B cell (primary cell): Measurements from ENCODE around the gene PRDM2. TPM values are rescaled to one million over a fixed set of nuclear protein-coding genes. Genes with fewer than 3 reads are reported as not detected.

Experiments used
- ATAC-seq: fragments of 200-7000 bp; cut with Tn5 transposase; one replicate; pipeline ENCODE4 v1.10.0; 2021; ENCODE audit warnings: low read depth, mild to moderate bottlenecking, moderate number of reproducible peaks, moderate library complexity
- CTCF ChIA-PET: fragments of 350-600 bp; sonication (Branson Sonifier 250); formaldehyde crosslinking; loops from one replicate; lab custom pipeline; 2021; ENCODE audit warnings: antibody characterized with exemption, inconsistent platforms; lab: Charles Lee
- POLR2A ChIA-PET: fragments of 350-600 bp; sonication (Branson Sonifier 250); formaldehyde crosslinking; loops from one replicate; lab custom pipeline; 2021; ENCODE audit warnings: antibody characterized with exemption; lab: Charles Lee
- DNase-seq: peaks from one replicate; pipeline ENCODE4 v3.0.0; 2013
- H2AFZ ChIP-seq: 2 replicates; pipeline ENCODE4 v1.6.1; 2012; ENCODE audit warnings: mild to moderate bottlenecking, low read depth, low read length; ENCODE audit not compliant: insufficient read depth, poor library complexity, severe bottlenecking
- H3K27ac ChIP-seq, 2 donors: 1 replicate in 1 of 2; 2 replicates in 1 of 2; pipeline ENCODE4 v1.5.1; 2012 to 2013; ENCODE audit warnings: low read length in 2 of 2, mild to moderate bottlenecking in 2 of 2, moderate library complexity in 1 of 2
- H3K27me3 ChIP-seq, 4 experiments: fragments of 200-600 bp in 1 of 4; sonication (generic) in 1 of 4; replicated peaks in 1 of 4; 1 replicate in 2 of 4; 2 replicates in 2 of 4; pipeline versions ENCODE4 v1.6.1 to v1.7.0; 2013 to 2016; ENCODE audit warnings: low read length in 3 of 4, mild to moderate bottlenecking in 2 of 4, mixed read lengths in 1 of 4, moderate library complexity in 1 of 4; ENCODE audit not compliant: insufficient read depth in 4 of 4, control insufficient read depth in 3 of 4; ENCODE audit errors: control extremely low read depth in 1 of 4
- H3K36me3 ChIP-seq, 2 experiments: replicated peaks in 1 of 2; 1 replicate in 1 of 2; 2 replicates in 1 of 2; pipeline versions ENCODE4 v1.6.1 to v1.7.1; 2013; ENCODE audit warnings: low read length in 1 of 2; ENCODE audit not compliant: insufficient read depth in 2 of 2, control insufficient read depth in 1 of 2; ENCODE audit errors: control extremely low read depth in 1 of 2, extremely low read depth in 1 of 2
- H3K4me1 ChIP-seq, 2 donors: fragments of 200-600 bp in 1 of 2; sonication (generic) in 1 of 2; 1 replicate in 1 of 2; 2 replicates in 1 of 2; pipeline versions ENCODE4 v1.5.1 to v1.6.1; 2013 to 2017; ENCODE audit warnings: low read length in 2 of 2; ENCODE audit not compliant: control insufficient read depth in 2 of 2, insufficient read depth in 2 of 2
- H3K4me2 ChIP-seq: replicated peaks from 2 replicates; pipeline ENCODE3; 2012; ENCODE audit warnings: mild to moderate bottlenecking, low read depth, low read length; ENCODE audit not compliant: poor library complexity, severe bottlenecking
- H3K4me3 ChIP-seq, 5 experiments: fragments of 200-600 bp in 1 of 5; sonication (generic) in 1 of 5; 1 replicate in 3 of 5; 2 replicates in 2 of 5; pipeline versions ENCODE4 v1.5.1 to v1.7.0; 2011 to 2016; ENCODE audit warnings: low read length in 4 of 5, mild to moderate bottlenecking in 4 of 5, low read depth in 2 of 5, control low read depth in 1 of 5, moderate library complexity in 1 of 5; ENCODE audit not compliant: insufficient read depth in 1 of 5; ENCODE audit errors: control extremely low read depth in 1 of 5, extremely low read depth in 1 of 5
- H3K79me2 ChIP-seq: fragments of 200-600 bp; sonication (generic); one replicate; pipeline ENCODE4 v1.6.0; 2016; ENCODE audit warnings: low read length; ENCODE audit not compliant: control insufficient read depth, insufficient read depth
- H3K9ac ChIP-seq: fragments of 200-600 bp; sonication (generic); 2 replicates; pipeline ENCODE4 v1.6.1; 2017; ENCODE audit warnings: mild to moderate bottlenecking, low read length, moderate library complexity
- H3K9me3 ChIP-seq, 3 donors: one replicate each; pipeline versions ENCODE4 v1.6.1 to v1.7.1; 2013; ENCODE audit warnings: low read length in 2 of 3; ENCODE audit not compliant: control insufficient read depth in 2 of 3, insufficient read depth in 1 of 3; ENCODE audit errors: control extremely low read depth in 1 of 3
- H4K20me1 ChIP-seq: 2 replicates; pipeline ENCODE4 v1.6.0; 2012; ENCODE audit warnings: mild to moderate bottlenecking, low read length; ENCODE audit not compliant: insufficient read depth, control insufficient read depth, poor library complexity, severe bottlenecking
- H3K27ac Mint-ChIP-seq: one replicate; pipeline ENCODE4 v1.8.0; 2021; ENCODE audit warnings: mixed read lengths
- H3K27me3 Mint-ChIP-seq: one replicate; pipeline ENCODE4 v1.8.0; 2021; ENCODE audit warnings: mixed read lengths
- H3K4me1 Mint-ChIP-seq: one replicate; pipeline ENCODE4 v1.8.0; 2021; ENCODE audit warnings: mixed read lengths
- H3K4me3 Mint-ChIP-seq: one replicate; pipeline ENCODE4 v1.8.0; 2021; ENCODE audit warnings: mixed read lengths
- H3K9me3 Mint-ChIP-seq: one replicate; pipeline ENCODE4 v1.8.0; 2022; ENCODE audit warnings: mixed read lengths; ENCODE audit not compliant: insufficient read depth
- EZH2 ChIP-seq: IDR thresholded peaks from 2 replicates; pipeline ENCODE4 v1.6.1; 2012; ENCODE audit warnings: borderline replicate concordance, low read depth, mild to moderate bottlenecking, moderate library complexity, low read length; ENCODE audit not compliant: insufficient read depth, poor library complexity, severe bottlenecking
- WGBS: methylation state at CpG from one replicate; pipeline ENCODE4 v1.1.5; 2013; ENCODE audit warnings: missing lambda C conversion rate; ENCODE audit not compliant: insufficient coverage; 5-methylcytosine and 5-hydroxymethylcytosine counted together
- intact Hi-C: fragments of 100-400 bp; cut with micrococcal nuclease; formaldehyde crosslinking; loops from one replicate; pipeline ENCODE4 v1.10.0; 2022
- polyA plus RNA-seq: library from polyadenylated mRNA; depleted of rRNA; stranded (reverse); fragments of >200 nt; gene quantifications from 2 replicates; pipeline ENCODE4 v1.2.3, GENCODE V29; 2012
- total RNA-seq, 2 donors: library from RNA; stranded (reverse); fragments of 120-200 nt in 1 of 2; gene quantifications; 1 replicate in 1 of 2; 2 replicates in 1 of 2; pipeline versions ENCODE4 v1.2.3 to v1.2.4, GENCODE V29; 2013 to 2022
- TF ChIP-seq, protein P1 (sequence below): fragments of 200-600 bp; IDR thresholded peaks from one replicate; pipeline ENCODE4 v1.8.0; 2022; ENCODE audit warnings: antibody characterized with exemption, mild to moderate bottlenecking

PRDM2 gene
- total and polyA plus RNA-seq, 2 donors (not counting 1 experiment from before 2014, with no cell fraction given), result 50.1 to 432 TPM

DNA sequence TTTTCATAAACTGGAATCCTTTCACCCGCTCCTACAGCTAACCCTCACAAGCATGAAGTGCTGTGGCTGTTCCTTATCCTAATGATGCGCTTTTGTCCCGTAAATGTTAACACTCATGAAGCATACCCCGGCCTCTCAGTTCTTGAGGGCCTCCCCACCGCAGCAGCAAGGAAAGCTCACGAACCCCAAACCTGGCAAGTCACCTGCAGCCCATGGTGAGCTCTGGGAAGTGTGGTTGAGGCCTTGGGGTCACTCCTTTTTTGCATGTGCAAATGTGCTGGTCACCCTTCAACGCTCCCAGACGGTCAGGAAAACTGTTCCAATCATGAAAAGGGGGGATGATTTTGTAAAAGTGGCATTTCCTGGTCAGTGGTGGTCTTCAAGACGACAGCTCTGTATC is 124.6 kb downstream of the PRDM2 start:
- DNase-seq, result no peak
- intact Hi-C loops, result no loop called here
- no peak overlapping the region for H3K4me3 ChIP-seq
- H4K20me1 ChIP-seq, result no peaks in the 10 kb centered on the region
- H3K79me2 ChIP-seq, result no peaks in the 10 kb centered on the region
- Mint-ChIP-seq H3K27me3 (peaks cover 4% of the 10 kb centered on the region), H3K9me3 (no peaks in the 10 kb centered on the region), H3K4me1 (peaks cover 3% of the 10 kb centered on the region), H3K27ac (no peak overlapping the region), H3K4me3 (no peak overlapping the region)
- POLR2A ChIA-PET, result interaction anchor here (0.7 kb wide), 1 partner anchor 159 kb away, joined by 3 read pairs; no protein-coding TSS in a partner anchor
- H3K9me3 ChIP-seq, result no peaks in the 10 kb centered on the region
- CTCF ChIA-PET, result interaction anchor here (0.7 to 1.6 kb wide), 8 partner anchors 9 to 176 kb away, joined by 3 to 4 read pairs (median 3); no protein-coding TSS in a partner anchor
- H3K4me2 ChIP-seq, result no peak overlapping the region
- 81% methylated on average over 9 of the region's 9 CpGs for WGBS
- no peak overlapping the region for H3K9ac ChIP-seq
- H3K4me1 ChIP-seq, result peaks cover 4% of the 10 kb centered on the region in 2 donors
- no peak overlapping the region for H2AFZ ChIP-seq
- H3K27ac ChIP-seq, result no peak overlapping the region
- peaks cover 0 to 16% of the 10 kb centered on the region in 2 experiments for H3K36me3 ChIP-seq
- ATAC-seq, result no peak
- no peak for TF ChIP-seq EZH2
- TF ChIP-seq, protein P1, sequence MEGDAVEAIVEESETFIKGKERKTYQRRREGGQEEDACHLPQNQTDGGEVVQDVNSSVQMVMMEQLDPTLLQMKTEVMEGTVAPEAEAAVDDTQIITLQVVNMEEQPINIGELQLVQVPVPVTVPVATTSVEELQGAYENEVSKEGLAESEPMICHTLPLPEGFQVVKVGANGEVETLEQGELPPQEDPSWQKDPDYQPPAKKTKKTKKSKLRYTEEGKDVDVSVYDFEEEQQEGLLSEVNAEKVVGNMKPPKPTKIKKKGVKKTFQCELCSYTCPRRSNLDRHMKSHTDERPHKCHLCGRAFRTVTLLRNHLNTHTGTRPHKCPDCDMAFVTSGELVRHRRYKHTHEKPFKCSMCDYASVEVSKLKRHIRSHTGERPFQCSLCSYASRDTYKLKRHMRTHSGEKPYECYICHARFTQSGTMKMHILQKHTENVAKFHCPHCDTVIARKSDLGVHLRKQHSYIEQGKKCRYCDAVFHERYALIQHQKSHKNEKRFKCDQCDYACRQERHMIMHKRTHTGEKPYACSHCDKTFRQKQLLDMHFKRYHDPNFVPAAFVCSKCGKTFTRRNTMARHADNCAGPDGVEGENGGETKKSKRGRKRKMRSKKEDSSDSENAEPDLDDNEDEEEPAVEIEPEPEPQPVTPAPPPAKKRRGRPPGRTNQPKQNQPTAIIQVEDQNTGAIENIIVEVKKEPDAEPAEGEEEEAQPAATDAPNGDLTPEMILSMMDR, result no peak
- H3K27me3 ChIP-seq, result peaks cover 0 to 9% (median 4%) of the 10 kb centered on the region in 4 experiments

DNA sequence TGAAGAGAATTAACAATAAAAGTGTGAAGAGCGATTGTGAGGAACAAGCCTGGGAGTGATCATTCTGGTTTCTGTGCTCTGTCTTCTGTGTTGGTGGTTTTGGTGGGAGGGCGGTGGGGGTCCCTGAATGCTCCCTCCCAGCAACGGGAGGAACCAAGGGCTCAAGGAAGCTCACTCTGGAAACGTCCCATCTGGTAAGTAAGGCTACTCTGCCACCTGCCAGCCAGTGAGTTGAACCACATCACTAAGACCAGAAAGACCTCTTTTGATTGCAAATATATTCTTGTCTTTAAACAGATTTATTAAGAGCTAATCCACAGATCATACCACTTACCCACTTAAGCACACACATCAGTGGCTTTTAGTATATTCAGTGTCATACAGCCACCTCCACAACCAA is 125.0 kb downstream of the PRDM2 start:
- Mint-ChIP-seq H3K27me3 (peaks cover 8% of the 10 kb centered on the region), H3K4me3 (no peak overlapping the region), H3K4me1 (peaks cover 3% of the 10 kb centered on the region), H3K27ac (no peak overlapping the region), H3K9me3 (no peaks in the 10 kb centered on the region)
- intact Hi-C loops, result no loop called here
- no peak overlapping the region for H2AFZ ChIP-seq
- no peak overlapping the region for H3K4me3 ChIP-seq
- H3K79me2 ChIP-seq, result no peaks in the 10 kb centered on the region
- no peaks in the 10 kb centered on the region for H4K20me1 ChIP-seq
- peaks cover 4% of the 10 kb centered on the region in 2 donors for H3K4me1 ChIP-seq
- POLR2A ChIA-PET, result interaction anchor here (0.7 kb wide), 1 partner anchor 159 kb away, joined by 3 read pairs; no protein-coding TSS in a partner anchor
- H3K27ac ChIP-seq, result no peak overlapping the region
- DNase-seq (no peak), ATAC-seq (no peak)
- no peak overlapping the region for H3K9ac ChIP-seq
- peaks cover 0 to 16% of the 10 kb centered on the region in 2 experiments for H3K36me3 ChIP-seq
- TF ChIP-seq, protein P1, result no peak
- TF ChIP-seq EZH2, result no peak
- no peaks in the 10 kb centered on the region for H3K9me3 ChIP-seq
- CTCF ChIA-PET, result interaction anchor here (0.7 to 1.6 kb wide), 8 partner anchors 20 to 176 kb away, joined by 3 to 4 read pairs (median 3); no protein-coding TSS in a partner anchor
- no peak overlapping the region for H3K4me2 ChIP-seq
- peaks cover 0 to 11% (median 5%) of the 10 kb centered on the region in 4 experiments for H3K27me3 ChIP-seq
- 100% methylated on average over 1 of the region's 4 CpGs for WGBS
